Prostate gland (tissue), 2 donors: Measurements from ENCODE around the gene RUNX2. TPM values are rescaled to one million over a fixed set of nuclear protein-coding genes. Genes with fewer than 3 reads are reported as not detected.
A peak's percentile ranks its signal among the peaks of the same experiment; 100 is the strongest.

Experiments used
- DNase-seq: peaks from one replicate; pipeline ENCODE4 v3.0.0-alpha.2; 2019; ENCODE audit warnings: low spot score
- H3K27ac ChIP-seq, 2 donors: fragments of 200-600 bp; sonication (generic); 2 replicates each; pipeline ENCODE4 v1.5.1; 2017 to 2019
- H3K27me3 ChIP-seq: fragments of 200-600 bp; sonication (generic); replicated peaks from 2 replicates; pipeline ENCODE4 v1.5.1; 2019; ENCODE audit not compliant: insufficient read depth
- H3K36me3 ChIP-seq, 2 donors: fragments of 200-600 bp; sonication (generic); 1 replicate in 1 of 2; 2 replicates in 1 of 2; pipeline versions ENCODE4 v1.5.1 to v1.8.1; 2017 to 2019
- H3K4me1 ChIP-seq: fragments of 200-600 bp; sonication (generic); replicated peaks from 2 replicates; pipeline ENCODE4 v1.5.1; 2019
- H3K4me3 ChIP-seq, 2 donors: fragments of 200-600 bp; sonication (generic); 2 replicates each; pipeline ENCODE4 v1.5.1; 2017 to 2019
- H3K9me3 ChIP-seq: fragments of 200-600 bp; sonication (generic); 2 replicates; pipeline ENCODE4 v1.5.1; 2017
- POLR2A ChIP-seq: fragments of 450-650 bp; IDR thresholded peaks from one replicate; pipeline ENCODE4 v1.6.1; 2016; ENCODE audit warnings: antibody characterized with exemption, mild to moderate bottlenecking
- POLR2AphosphoS5 ChIP-seq: sonication (generic); formaldehyde crosslinking; IDR thresholded peaks from one replicate; pipeline ENCODE4 v1.6.1; 2017; ENCODE audit warnings: antibody characterized with exemption
- WGBS: methylation state at CpG from one replicate; pipeline ENCODE4 v1.1.5; 2018; 5-methylcytosine and 5-hydroxymethylcytosine counted together
- intact Hi-C: fragments of 100-400 bp; cut with DNase I; formaldehyde crosslinking; loops from one replicate; pipeline ENCODE4 v1.14.2; 2022
- total RNA-seq, 2 donors: library from RNA; depleted of rRNA; stranded (reverse); fragments of >200 nt; gene quantifications; one replicate each; pipeline ENCODE4 v1.1.0, GENCODE V29; 2016
- TF ChIP-seq, protein P1 (sequence below), 4 experiments: fragments of 200-600 bp in 2 of 4; fragments of 450-650 bp in 2 of 4; sonication (generic) in 2 of 4; IDR thresholded peaks; 1 replicate in 3 of 4; 2 replicates in 1 of 4; pipeline ENCODE4 v1.5.1; 2016 to 2019; ENCODE audit warnings: antibody characterized with exemption in 4 of 4, mild to moderate bottlenecking in 2 of 4, moderate library complexity in 2 of 4

The RUNX2 gene
- total RNA-seq, 2 donors from 2014 or later = 9.2 to 10.7 TPM

DNA sequence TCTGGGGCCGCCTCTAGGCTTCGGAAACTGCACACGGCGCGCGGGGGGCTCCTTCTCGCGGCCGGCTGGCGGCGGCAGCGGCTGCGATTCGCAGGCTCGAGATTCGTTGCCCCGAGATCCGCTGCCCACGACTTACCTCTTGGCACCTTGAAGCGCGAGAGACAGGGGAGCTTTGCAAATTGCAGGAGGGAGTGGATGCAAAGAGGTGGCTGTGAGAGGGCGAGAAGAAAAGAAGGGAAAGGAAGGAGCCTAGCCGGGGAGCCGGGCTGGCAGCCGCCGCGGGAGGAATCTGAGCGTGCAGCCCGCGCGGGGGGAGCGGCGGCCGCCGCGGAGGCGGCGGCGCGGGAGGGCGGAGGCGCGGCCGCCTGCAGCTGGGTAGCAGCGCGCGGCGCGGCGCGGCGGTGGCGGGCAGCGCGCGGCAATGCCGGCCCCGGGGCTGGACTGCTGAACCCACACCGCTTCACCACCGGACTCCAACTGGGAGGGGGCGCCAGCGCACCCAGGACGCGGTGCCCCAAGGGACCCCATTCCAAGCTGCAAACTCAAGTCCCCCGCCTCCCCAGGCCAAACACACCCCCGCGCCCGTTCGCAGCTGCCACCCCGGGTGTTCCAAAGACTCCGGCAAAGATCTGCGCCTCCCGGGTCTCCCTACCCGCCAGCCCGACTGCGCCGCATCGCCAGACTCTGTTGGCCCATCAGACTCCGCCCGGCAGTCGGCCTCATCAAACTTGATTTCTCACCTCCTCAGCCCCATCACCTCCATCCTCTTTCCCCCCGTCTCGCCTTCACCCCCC, 93.8 kb downstream of the RUNX2 start:
- Histone ChIP-seq H3K27ac (peak overlapping the region; percentile 76 to 79), H3K9me3 (no peaks in the 10 kb centered on the region), H3K4me1 (no peaks in the 10 kb centered on the region), H3K36me3 (no peaks in the 10 kb centered on the region), H3K27me3 (no peaks in the 10 kb centered on the region), H3K4me3 (peak overlapping the region; percentile 45 to 64)
- TF ChIP-seq POLR2A (peak; percentile 29), POLR2AphosphoS5 (peak; percentile 20)
- TF ChIP-seq, protein P1, sequence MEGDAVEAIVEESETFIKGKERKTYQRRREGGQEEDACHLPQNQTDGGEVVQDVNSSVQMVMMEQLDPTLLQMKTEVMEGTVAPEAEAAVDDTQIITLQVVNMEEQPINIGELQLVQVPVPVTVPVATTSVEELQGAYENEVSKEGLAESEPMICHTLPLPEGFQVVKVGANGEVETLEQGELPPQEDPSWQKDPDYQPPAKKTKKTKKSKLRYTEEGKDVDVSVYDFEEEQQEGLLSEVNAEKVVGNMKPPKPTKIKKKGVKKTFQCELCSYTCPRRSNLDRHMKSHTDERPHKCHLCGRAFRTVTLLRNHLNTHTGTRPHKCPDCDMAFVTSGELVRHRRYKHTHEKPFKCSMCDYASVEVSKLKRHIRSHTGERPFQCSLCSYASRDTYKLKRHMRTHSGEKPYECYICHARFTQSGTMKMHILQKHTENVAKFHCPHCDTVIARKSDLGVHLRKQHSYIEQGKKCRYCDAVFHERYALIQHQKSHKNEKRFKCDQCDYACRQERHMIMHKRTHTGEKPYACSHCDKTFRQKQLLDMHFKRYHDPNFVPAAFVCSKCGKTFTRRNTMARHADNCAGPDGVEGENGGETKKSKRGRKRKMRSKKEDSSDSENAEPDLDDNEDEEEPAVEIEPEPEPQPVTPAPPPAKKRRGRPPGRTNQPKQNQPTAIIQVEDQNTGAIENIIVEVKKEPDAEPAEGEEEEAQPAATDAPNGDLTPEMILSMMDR (IDR thresholded peaks at IDR 0.05) = peak; percentile 10 to 60 (median 35)
- DNase-seq = peak; percentile 61
- intact Hi-C loops = loop anchor here (5.0 kb wide), 1 partner anchor 765 kb away; no protein-coding TSS in a partner anchor
- WGBS = 1% methylated on average over 83 of the region's 83 CpGs

GRCh38 chr6:45422503-45423110, 94.5 kb downstream of the RUNX2 start:
- DNase-seq = peak; percentile 41
- intact Hi-C loops = loop anchor here (5.0 kb wide), 1 partner anchor 765 kb away; no protein-coding TSS in a partner anchor
- Histone ChIP-seq H3K4me1 (no peaks in the 10 kb centered on the region), H3K9me3 (no peaks in the 10 kb centered on the region), H3K4me3 (peak overlapping the region; percentile 45 to 64), H3K27me3 (no peaks in the 10 kb centered on the region), H3K36me3 (no peaks in the 10 kb centered on the region), H3K27ac (peak overlapping the region; percentile 76 to 79)
- WGBS = under 1% methylated on average over 45 of the region's 55 CpGs
- TF ChIP-seq POLR2AphosphoS5 = no peak
- TF ChIP-seq, protein P1 (IDR thresholded peaks at IDR 0.05) = peak in 2 of 4 experiments; percentile 12 to 15

DNA sequence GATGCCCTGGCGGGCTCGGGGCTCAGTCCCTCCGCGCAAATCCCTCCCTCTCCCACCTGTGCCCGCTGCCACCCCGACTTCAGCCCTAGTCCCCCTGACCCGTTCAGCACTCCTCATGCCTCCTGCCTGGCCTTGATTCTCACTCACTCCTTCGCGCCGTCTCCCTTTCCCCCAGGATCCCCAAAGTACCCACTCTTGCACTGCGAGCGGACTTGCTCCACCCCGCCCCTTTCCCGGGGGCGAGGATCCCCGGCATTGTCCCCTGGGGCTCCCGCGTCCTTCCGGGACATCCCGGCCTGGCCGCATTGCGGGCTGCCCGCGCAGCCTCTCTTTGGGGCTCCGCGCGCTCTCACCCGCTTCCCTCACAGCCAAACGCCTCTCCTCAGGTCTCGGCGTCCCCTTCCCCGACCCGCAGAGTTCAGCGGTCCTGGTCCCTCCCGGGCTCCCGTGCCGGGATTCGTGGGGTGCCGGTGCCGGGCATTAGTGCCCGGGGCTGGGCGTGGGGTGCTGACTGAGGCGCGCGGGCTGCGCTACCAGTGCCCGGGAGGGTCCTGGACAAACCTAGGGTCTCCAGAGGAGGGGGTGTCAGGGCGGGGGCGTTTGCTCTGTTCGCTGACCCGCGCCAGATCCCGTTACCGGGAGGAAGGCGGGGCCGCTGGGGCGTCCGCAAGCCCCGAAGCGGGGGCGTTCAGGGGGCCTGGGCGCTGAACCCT, 95.1 kb downstream of the RUNX2 start:
- 1% methylated on average over 59 of the region's 62 CpGs for WGBS
- no peaks in the 10 kb centered on the region for H3K36me3 ChIP-seq
- intact Hi-C loops = loop anchor here (5.0 kb wide), 1 partner anchor 766 kb away; no protein-coding TSS in a partner anchor
- H3K9me3 ChIP-seq = no peaks in the 10 kb centered on the region
- H3K27me3 ChIP-seq = no peaks in the 10 kb centered on the region
- TF ChIP-seq POLR2AphosphoS5 = no peak
- TF ChIP-seq POLR2A = no peak
- TF ChIP-seq, protein P1 (IDR thresholded peaks at IDR 0.05) = no peak
- peak; percentile 14 for DNase-seq
- no peaks in the 10 kb centered on the region for H3K4me1 ChIP-seq
- H3K27ac ChIP-seq = peak overlapping the region; percentile 76 to 79
- H3K4me3 ChIP-seq = peak overlapping the region; percentile 45 to 64

- intact Hi-C loops = loop anchor here (5.0 kb wide), 1 partner anchor 767 kb away; no protein-coding TSS in a partner anchor
- Histone ChIP-seq H3K4me3 (peak overlapping the region; percentile 45 to 64), H3K27me3 (no peaks in the 10 kb centered on the region), H3K27ac (peak overlapping the region; percentile 76 to 79), H3K9me3 (no peaks in the 10 kb centered on the region), H3K36me3 (no peaks in the 10 kb centered on the region), H3K4me1 (no peaks in the 10 kb centered on the region)
- WGBS = 18% methylated on average over 36 of the region's 38 CpGs
- TF ChIP-seq, protein P1 (IDR thresholded peaks at IDR 0.05) = peak in 1 of 4 experiments; percentile 18
- TF ChIP-seq POLR2AphosphoS5 = no peak
- TF ChIP-seq POLR2A = no peak
- peak; percentile 23 for DNase-seq
These were observed 95.8 kb downstream of the RUNX2 start for GRCh38 chr6:45423824-45424450.
